Endothelial cell of hepatic sinusoid (primary cell): ENCODE results near the gene UXS1.
"Not testable (repeated sequence)": the region's sequence is repeated elsewhere in the genome, so short reads cannot be mapped to it uniquely, and the experiment has no call there.

ENCODE experiments used
- in situ Hi-C: cut with HindIII; loops from 2 replicates; pipeline ENCODE4 v1.10.0; 2017; ENCODE audit warnings: low sequenced_read_pairs

UXS1 gene

DNA sequence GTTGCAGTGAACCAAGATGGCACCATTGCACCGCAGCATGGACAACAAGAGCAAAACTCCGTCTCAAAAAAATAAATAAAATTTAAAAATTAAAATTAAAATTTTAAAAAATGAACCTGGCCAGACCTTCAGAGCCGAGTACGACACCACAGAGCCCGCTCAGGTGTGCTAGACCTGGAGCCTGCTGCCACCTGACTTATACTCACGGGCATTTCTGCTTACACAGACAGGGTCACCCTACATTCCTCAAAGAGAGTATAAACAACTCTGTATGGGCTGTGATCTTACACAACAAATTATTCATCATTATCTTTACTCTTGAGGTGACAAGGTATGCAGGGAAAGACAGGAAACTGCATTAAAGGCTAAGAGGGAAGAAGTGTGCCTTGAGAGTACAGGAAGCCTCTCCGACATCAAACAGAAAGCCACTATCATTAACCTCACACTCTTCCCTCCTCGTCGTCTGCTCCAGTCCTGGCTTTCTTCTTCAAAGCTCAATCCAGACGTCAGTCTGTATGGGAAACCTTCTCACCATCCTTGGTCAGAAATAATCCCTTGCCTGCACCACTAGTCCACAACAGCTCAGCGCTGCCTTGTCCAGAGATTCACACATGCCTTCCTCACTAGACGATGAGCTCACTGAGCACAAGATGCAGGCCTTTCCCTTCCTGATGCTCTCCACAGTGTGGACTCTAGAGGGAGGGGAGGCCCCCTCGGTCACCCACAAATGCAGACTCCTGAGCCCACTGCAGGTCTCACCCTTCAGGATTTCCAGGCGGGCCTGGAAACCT is 56.2 kb downstream of the UXS1 start:
- in situ Hi-C loops, result no loop called here

DNA sequence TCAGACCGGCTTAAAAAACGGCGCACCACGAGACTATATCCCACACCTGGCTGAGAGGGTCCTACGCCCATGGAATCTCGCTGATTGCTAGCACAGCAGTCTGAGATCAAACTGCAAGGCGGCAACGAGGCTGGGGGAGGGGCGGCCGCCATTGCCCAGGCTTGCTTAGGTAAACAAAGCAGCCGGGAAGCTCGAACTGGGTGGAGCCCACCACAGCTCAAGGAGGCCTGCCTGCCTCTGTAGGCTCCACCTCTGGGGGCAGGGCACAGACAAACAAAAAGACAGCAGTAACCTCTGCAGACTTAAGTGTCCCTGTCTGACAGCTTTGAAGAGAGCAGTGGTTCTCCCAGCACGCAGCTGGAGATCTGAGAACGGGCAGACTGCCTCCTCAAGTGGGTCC is 62.9 kb downstream of the UXS1 start:
- in situ Hi-C loops, result not testable (repeated sequence)

DNA sequence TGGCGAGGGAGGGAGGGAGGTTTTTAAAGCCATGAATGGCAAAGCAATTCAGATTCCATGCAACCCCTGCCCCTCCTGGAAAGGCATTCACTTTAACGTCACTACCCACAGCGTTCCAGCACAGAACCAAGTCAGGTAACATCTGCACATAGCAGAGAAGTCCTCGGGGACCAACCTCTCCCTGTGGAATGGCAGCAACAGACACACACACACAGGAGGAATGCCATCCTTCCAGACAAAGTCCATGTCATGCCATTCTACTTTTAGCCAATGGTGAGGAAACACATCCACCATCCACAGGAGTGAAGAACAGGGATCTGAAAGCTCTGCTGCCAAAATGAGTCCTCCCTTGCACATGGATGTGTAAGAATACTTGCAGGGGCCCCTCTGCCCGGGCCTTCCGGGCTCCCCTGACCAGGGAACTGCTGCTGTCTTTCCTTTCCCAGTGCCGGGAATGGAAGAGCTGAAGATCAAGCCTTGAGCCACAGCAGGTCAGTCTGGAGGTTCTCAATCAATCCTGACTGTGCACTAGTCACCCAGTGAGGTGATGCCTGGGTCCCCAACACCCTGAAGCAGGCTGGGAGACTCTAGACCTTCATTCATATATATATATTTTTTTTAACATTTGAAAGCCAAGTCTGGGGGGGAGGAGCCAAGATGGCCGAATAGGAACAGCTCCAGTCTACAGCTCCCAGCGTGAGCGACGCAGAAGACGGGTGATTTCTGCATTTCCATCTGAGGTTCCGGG is 63.7 kb downstream of the UXS1 start:
- in situ Hi-C loops, result no loop called here

DNA sequence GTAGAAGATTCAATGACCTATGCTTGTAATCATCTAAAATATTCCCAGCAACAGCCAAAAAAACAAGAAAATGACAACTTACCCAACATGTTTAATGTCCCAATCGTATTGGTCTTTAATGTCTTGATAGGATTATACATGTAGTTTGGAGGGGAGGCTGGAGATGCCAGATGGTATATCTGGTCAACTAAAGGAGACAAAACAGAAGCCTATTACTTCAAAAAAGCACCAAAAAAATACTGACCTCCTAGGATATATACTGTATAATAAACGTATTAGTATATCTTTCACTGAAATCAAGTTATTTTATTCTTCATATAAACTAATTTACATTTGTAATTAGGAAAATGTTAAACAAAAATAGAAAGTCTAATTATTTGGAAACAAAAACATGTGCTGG is 64.5 kb downstream of the UXS1 start:
- in situ Hi-C loops, result no loop called here

DNA sequence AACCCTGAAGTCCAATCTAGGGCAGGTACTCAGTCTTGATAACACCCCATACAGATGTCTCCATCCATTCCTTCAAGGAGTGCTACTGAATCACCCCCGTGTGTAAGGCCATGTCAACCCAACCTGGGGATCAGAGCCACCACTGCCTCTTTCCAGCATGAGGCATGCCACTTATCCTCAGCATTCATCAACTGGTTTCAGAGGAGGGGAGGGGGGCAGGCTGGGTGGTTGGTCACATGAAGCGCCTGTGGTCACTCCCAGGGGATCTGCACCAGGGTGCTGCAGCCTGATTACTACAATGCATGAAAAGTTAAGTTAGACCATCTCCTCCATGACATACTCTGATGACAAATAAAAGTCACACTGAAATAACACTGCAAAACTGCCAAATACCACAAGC is 65.0 kb downstream of the UXS1 start:
- in situ Hi-C loops, result no loop called here

DNA sequence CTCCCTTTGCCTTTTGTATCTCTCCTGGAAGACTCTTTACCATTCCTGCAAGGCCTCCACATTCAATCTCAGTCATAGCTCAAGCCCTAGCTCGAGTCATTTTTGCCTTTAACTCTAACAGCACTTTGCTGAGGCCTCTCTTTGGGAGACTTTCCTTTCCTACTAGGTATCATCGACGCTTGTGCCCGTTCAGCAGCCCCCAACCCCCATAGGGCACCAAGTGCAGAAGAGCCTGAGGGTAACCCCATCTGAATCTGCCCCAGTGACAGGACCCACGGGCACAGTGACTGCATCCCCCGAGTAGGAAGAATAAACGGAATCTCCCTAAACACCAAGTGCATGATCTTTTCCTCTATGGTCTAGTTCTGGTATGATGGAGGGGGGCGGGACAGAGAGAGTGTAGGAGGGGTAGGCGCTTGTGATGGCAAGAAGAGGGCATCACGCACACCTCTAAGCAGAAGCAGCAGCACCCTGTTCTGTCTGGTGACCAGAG is 66.3 kb downstream of the UXS1 start:
- in situ Hi-C loops, result no loop called here

DNA sequence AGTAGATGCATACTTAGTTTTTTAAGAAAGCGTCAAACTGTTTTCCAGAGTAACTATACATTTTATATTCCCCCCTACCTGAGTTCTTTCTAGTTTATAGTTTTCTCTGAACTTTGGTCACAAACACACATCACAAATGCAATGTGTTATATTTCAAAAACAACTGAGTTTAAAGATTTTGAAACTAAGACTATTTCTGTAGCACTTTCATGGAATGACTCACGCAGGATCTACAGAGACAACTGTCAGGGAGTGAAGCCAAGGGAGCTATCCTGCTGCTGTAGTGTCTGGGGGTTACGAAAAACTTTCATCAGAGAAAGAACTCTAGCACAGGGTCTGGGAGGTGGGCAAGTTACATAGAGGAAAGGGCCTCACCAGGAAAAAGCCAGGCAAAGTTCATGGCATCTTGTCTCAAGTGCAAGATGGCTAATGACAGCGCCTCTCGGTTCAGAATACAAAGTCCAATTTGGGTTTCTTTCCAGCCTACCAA is 66.8 kb downstream of the UXS1 start:
- in situ Hi-C loops, result no loop called here

DNA sequence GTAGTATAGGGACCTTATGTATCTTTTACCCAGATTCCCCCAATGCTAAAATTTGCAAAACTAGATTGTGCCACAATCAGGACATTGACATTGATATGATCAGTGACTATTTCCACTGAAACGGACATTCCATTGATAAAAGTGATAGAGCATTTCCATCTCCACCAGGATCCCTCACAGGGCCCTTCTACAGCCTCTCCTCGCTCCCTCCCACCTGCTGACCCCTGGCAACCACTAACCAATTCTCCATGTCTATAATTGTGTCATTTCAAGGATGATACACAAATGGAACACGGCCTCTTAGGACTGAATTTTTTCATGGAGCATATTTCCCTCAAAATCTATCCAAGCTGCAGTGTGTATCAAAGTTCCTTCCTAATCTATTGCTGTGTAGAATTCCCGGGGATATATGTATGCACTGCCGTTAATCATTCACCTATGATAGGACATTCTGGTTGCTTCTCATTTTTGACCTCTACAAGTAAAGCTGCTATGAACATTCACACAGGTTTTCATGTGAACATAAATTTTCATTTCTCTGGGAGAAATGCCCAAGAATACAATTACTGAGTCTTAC is 67.3 kb downstream of the UXS1 start:
- in situ Hi-C loops, result no loop called here

DNA sequence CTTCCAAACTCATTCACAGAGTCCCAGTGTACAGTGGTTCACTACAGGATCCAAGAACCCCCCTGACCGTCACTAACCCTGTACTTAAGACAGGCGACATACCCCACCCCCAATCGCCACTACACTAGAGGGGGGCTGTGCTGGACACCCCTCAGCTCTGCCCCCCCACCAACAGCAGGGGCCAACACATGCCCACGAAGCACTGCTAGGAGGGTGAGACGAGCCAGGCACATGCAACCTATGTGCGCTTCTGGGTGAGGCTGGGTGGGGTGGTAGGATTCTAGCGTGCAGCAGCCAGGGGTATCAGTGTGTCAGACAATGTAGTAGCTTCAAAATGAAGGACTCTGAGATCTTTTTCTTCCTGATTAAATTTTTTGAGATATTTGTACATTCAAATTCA is 67.8 kb downstream of the UXS1 start:
- in situ Hi-C loops, result no loop called here

DNA sequence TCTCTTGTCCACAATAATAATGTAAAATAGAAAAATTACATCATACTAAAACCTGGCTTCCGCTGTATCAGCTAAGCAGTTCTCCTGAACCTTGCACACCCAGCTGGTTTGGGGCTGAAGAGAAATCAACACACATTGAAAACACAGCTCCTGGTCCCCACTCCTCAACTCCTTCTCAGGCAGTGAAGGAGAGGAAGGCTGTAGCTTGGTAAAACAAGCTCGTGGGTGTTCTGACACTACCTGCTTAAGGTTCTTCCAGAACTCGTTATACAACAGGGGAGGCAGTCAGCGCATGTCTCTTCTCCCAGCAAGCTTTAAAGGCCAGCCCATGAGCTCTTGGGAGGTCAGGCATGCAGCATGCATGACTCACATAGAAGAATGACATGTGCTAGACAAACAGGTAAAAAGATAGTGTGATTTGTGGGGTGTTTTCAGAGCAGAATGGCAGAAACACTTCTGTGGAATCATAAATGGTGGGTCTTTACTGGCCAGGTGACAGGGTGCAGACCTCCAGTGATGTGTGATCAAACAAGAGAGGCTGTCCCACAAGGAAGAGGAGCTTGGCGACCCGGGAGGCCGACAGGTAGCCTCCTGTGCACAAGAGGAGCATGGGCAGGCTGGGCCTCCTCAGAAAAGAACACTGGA is 69.1 kb downstream of the UXS1 start:
- in situ Hi-C loops, result no loop called here

DNA sequence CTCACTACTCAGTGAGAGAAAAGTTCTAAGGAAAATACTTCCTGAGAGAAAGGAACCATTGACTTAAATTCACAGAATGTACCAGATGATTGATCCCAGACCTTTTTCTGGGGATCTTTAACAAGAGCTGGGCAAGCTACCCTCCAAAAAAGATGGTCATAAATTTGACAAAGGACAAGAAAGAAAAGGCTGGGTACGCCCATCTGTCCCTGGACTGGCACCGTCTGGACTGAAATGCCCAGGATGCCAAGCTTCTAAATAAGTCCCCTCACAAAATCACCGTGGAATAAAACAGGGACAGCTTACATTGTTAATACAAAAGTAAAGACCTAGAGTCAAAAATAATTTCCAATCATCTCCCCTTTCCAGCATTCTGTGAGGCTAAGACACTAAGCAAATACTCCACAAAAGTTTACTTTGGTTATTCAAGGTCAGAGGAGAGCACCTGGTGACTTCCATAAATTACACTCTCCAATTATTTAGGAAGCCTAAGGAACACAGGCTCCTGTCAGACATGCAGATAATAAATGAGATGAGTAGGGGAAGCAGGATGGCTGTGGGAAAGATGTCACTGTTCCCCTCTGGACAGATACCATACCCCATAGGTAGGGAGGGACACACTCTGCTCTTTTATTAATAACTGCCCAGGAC is 69.9 kb downstream of the UXS1 start:
- in situ Hi-C loops, result no loop called here

DNA sequence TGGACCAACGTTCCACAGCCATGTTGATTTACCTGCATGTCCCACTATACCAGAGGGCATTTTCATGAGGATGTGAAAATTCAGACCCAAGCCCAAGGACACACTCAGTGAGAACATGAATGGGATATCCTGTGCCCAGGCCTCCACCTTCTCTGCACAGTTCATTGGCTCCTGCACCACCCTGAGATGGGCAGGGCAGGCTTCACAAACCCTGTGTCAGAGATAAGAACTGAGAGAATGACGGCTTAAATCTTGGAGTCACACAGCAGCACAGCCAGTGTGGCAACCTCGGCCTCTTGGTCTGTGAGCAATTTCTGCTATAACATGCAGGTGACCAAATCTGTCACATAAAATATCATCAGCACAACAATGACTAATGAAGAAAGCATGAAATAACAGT is 71.9 kb downstream of the UXS1 start:
- in situ Hi-C loops, result no loop called here

DNA sequence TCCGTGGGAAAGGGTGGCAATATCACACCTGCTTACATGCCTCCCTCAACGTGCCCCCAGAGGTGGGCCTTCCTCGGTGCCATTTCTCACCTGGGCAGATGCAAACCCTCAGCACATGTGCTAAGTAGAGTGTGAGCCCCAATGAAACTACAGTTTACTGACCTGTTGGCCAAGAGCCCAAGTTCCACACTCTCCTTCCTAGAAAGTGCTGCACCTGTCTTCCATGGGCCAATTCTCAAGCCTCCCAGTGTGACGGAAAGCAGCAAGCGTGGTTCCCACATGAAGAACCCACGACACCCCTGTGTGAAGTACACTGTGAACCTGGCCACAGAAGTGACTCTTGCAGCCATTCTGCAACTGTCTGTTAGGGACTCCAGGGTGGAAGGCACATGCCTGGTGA is 73.7 kb downstream of the UXS1 start:
- in situ Hi-C loops, result no loop called here

DNA sequence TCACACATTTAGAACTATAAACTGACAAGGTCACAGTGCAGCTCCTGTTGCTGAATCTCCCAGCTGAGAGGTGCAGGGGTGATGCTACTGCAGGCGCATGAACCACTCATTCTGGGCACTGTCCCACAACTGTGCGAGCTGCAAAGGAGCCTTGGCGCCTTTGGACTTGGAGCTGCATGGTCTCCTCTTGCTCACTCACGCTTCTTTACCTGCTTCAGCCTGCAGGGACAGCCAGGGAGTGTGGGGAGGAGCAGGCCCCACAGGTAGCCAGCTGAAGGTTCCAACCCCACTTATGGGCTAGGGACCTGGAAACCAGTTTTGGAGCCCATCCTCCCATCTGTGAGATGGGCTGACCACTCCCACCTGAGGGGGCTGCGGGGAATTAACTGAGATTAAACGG is 75.0 kb downstream of the UXS1 start:
- in situ Hi-C loops, result no loop called here

DNA sequence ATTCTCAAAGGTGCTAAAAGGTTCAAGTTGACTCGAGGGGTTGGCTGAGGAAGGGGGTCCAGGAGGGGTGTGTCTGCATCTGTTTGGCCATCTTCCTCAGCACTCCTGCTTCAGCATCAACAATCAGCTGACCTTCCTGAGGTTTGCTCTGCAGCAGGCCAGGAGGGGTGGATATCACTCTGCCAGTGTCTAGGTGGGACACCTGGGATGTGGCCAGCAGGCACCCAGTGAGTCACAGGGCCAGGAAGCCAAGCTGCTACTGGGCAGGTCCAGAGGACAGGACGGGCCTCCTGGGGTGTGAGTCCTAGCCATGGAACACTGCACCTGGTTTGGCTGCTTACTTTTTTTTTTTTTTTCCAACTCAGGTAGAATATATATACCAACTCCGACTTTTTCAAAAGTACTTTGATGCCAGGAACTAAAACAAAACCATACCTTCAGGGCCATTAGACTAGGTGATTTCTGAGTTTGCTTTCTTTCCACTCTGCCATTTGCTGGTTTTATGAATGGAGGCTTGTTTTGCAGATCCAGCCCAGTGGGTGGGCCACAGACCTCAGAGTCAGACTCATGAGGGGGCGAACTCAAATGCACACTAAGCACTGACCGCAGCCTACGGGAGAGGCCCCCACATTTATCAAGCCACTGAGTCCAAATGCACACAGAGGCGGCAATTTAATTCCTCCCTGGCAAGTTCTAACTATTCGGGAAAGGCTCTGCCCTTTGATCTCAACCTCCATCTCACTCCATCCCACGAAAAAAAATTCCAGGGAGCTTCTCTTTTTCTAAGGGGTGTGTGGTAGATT is 76.0 kb downstream of the UXS1 start:
- in situ Hi-C loops, result no loop called here

DNA sequence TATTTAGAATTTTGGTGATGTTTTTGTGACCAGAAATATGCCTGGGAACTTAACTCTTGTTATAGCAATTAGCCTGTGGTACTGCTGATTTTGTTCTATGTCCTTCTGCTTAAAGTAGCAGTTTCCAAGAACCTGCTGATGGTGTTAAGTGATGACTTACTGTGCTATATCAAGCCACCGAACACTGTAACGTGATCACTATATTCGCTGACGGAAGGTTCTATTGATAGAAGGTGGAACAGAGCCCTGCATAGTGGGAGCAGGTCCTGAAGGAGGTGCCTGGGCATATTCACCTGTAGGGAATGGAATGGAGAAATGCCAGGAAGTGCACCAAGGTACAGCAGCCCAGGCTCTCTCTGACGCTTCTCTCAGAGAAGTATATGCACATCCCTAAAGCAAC is 76.8 kb downstream of the UXS1 start:
- in situ Hi-C loops, result no loop called here

DNA sequence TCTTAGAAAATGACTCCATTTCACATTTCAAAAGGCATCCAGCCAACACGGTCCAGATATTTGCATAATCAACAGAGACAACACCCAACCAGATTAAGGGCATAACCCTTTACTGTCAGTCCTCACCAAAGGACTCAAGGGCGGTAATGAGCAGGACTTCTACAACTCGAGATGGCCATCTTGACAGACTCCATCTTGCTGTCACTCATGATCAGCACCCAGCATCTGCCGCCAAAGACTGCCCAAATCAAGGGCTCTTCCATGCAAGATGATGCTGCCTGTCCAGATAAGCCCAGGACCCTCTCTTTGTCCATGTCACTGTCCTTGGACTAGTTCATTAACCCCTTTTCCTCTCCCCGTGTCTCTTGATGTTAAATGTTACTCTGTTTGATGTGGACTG is 77.9 kb downstream of the UXS1 start:
- in situ Hi-C loops, result no loop called here

DNA sequence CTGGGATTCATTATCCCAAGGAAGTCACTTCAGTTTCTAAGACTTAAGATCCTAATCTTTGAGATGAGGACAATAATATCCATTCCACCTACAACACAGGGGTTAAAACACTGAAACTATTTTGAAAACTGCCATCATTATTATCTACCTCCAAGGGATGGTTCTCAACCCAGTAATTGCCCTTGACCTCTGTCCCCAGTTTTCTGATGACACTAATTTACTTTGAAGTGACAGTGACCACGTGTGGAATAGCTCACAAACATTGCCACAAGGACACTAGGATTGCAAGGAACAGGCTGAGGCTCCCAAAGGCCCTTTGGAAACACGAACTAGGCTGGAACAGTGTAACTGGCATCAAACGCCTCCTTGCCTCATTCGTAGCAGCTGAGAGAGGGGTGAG is 78.4 kb downstream of the UXS1 start:
- in situ Hi-C loops, result no loop called here

DNA sequence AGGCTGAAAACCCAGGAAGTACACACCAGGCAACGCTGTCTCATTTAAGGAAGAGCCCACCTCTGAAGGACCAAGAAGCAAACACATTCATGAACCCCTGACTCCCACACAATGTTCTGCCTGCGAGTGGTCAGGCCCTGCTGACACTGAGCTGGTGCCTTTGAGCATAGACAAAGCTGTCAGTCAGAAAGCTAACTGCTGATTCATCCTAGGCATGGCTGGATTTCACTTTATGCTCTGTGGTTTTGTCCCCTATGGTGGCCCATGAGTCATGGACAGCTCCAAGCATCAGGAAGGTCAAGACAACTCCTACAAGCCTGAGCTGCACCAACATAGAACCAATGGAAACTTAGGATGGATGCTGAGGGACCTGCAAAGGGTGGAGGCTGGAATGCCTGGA is 78.9 kb downstream of the UXS1 start:
- in situ Hi-C loops, result no loop called here

DNA sequence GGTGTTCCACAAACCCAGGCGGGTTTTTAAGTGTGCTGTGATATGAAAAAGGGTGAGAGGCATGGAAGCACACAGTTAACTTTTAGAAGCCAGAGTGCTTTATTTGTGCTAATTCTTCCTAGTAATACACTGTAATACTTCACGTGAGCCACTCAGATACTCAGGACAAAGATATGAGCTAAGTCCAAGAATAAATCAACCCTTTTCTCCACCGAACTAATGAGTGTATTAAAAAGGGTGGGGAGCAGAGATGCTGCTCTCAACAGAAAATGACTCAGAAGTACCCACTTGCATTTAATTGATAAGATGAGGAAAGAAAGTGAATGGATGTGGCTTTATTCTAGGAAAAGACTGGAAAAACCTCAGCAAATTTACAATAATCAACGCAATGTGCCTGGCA is 79.9 kb downstream of the UXS1 start:
- in situ Hi-C loops, result no loop called here
